ENCODE measurements around the gene NKAIN2. TPM values are rescaled to one million over a fixed set of nuclear protein-coding genes. Genes with fewer than 3 reads are reported as not detected.

Gene NKAIN2
- total and polyA plus RNA-seq, 9 of the 15 experiments (the other 6 are each of a cell fraction or from before 2014, with no cell fraction given): not detected

DNA sequence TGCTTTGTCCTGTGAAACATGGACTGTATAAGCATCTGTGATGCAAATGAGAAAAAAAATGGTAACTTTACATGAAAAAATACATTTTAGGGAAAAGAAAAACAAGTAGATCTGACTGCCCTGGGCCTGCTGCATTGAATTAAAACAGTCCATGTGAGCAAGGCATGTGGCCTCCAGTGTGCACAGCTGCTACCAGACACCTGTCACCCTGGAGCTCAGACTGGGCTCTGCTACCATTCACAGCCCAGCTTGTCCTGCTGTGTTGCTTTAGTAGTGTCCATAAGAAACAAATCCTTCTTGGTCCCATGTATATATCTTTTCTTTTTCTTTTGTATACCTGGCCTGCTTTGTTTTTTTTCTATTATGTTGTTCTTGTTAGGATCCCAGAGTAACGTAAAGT, 315.9 kb downstream of the NKAIN2 start:
- FAIRE-seq (no peak), DNase-seq (ENCODE audit: extremely low read depth in 1 of 4, low spot score in 3 of 4) (no peak), ATAC-seq (no peak)
- no peaks in the 10 kb centered on the region for H3K27me3 ChIP-seq (ENCODE audit: control insufficient read depth in 2 of 2, insufficient read depth in 2 of 2, low read length in 2 of 2)
- H3K9me3 ChIP-seq (replicated peaks; ENCODE audit: control insufficient read depth, insufficient read depth, low read depth, low read length): no peaks in the 10 kb centered on the region
- intact Hi-C loops (cut with micrococcal nuclease): no loop called here
- BruUV-seq (replicated peaks): no TSS peak
- TF ChIP-seq, protein P1, sequence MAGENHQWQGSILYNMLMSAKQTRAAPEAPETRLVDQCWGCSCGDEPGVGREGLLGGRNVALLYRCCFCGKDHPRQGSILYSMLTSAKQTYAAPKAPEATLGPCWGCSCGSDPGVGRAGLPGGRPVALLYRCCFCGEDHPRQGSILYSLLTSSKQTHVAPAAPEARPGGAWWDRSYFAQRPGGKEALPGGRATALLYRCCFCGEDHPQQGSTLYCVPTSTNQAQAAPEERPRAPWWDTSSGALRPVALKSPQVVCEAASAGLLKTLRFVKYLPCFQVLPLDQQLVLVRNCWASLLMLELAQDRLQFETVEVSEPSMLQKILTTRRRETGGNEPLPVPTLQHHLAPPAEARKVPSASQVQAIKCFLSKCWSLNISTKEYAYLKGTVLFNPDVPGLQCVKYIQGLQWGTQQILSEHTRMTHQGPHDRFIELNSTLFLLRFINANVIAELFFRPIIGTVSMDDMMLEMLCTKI (IDR thresholded peaks at IDR 0.05; ENCODE audit: partially characterized antibody): no peak
- no peaks in the 10 kb centered on the region for H3K36me3 ChIP-seq (ENCODE audit: control insufficient read depth, insufficient read depth, low read length)
- H4K20me1 ChIP-seq (replicated peaks; ENCODE audit: control insufficient read depth, insufficient read depth, low read length): no peaks in the 10 kb centered on the region
- ChIA-PET CTCF (ENCODE audit: low intra/inter-chr PET ratio) (no interaction called here), POLR2A (no interaction called here)
- no peaks in the 10 kb centered on the region for H3K79me2 ChIP-seq (ENCODE audit: control insufficient read depth, insufficient read depth, low read length)
- H3K4me2 ChIP-seq (ENCODE audit: insufficient read depth, low read length): no peak overlapping the region
- no peaks in the 10 kb centered on the region for H3K4me1 ChIP-seq (replicated peaks in 1 of 2; ENCODE audit: control insufficient read depth in 2 of 2, insufficient read depth in 2 of 2, low read length in 2 of 2)
- WGBS (ENCODE audit: insufficient coverage, low coverage, missing lambda C conversion rate): 0% methylated on average over 1 of the region's 1 CpG
- H3K9ac ChIP-seq (ENCODE audit: insufficient read depth in 1 of 2, low read depth in 2 of 2, low read length in 2 of 2): no peak overlapping the region
- no peak overlapping the region for H3K4me3 ChIP-seq
- no peak overlapping the region for H3K27ac ChIP-seq (ENCODE audit: extremely low read depth, low read depth, low read length)
- H2AFZ ChIP-seq (ENCODE audit: low read depth, low read length): no peak overlapping the region
- H3K9me1 ChIP-seq (ENCODE audit: control insufficient read depth, insufficient read depth, low read length): no peaks in the 10 kb centered on the region
- in situ Hi-C loops (cut with MboI): no loop called here

DNA sequence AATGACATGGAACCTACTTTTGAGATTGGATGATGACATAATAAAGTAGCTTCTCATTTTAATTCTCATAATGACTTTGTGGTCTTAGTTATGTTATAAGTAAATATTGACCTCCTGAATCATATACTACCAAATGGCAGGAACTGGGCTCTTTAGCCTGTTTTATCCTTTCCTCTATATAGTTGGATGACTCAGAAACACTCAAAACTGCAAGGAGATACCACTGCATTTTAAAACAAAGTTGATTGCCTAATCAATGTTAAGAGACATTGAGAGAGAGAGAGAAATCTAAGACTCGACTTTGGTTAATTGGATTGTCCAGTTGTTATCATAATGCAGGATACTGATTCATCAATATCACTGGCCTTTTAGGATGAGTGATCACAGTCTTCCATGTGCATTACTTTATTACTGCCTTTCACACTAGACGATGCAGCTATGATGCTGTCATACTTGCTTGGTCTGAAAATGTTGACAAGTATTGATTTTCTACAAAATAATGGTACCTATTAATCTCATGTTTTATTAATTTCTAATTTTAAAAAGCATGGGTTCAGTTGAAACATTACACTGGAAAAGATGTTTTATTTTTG, 320.0 kb downstream of the NKAIN2 start:
- no peak overlapping the region for H3K4me3 ChIP-seq
- 0% methylated on average over 2 of the region's 2 CpGs for WGBS (ENCODE audit: insufficient coverage, low coverage, missing lambda C conversion rate)
- CTCF ChIA-PET (ENCODE audit: low intra/inter-chr PET ratio): no interaction called here
- no TSS peak for BruUV-seq (replicated peaks)
- no peaks in the 10 kb centered on the region for H3K27me3 ChIP-seq (ENCODE audit: control insufficient read depth in 2 of 2, insufficient read depth in 2 of 2, low read length in 2 of 2)
- intact Hi-C loops (cut with micrococcal nuclease): no loop called here
- no peak overlapping the region for H3K4me2 ChIP-seq (ENCODE audit: insufficient read depth, low read length)
- H3K79me2 ChIP-seq (ENCODE audit: control insufficient read depth, insufficient read depth, low read length): no peaks in the 10 kb centered on the region
- H4K20me1 ChIP-seq (replicated peaks; ENCODE audit: control insufficient read depth, insufficient read depth, low read length): no peaks in the 10 kb centered on the region
- H3K9ac ChIP-seq (ENCODE audit: insufficient read depth in 1 of 2, low read depth in 2 of 2, low read length in 2 of 2): no peak overlapping the region
- H3K4me1 ChIP-seq (replicated peaks in 1 of 2; ENCODE audit: control insufficient read depth in 2 of 2, insufficient read depth in 2 of 2, low read length in 2 of 2): no peaks in the 10 kb centered on the region
- H3K9me1 ChIP-seq (ENCODE audit: control insufficient read depth, insufficient read depth, low read length): no peaks in the 10 kb centered on the region
- FAIRE-seq (no peak), DNase-seq (ENCODE audit: extremely low read depth in 1 of 4, low spot score in 3 of 4) (no peak), ATAC-seq (no peak)
- H3K27ac ChIP-seq (ENCODE audit: extremely low read depth, low read depth, low read length): no peak overlapping the region
- in situ Hi-C loops (cut with MboI): no loop called here
- POLR2A ChIA-PET: no interaction called here
- TF ChIP-seq TCF3 (CRISPR knock-in tag; IDR thresholded peaks at IDR 0.05) (no peak), BRD9 (IDR thresholded peaks at IDR 0.05; ENCODE audit: low read depth, partially characterized antibody) (no peak), EZH2 (IDR thresholded peaks at IDR 0.05; ENCODE audit: borderline replicate concordance, low read depth, low read length) (no peak)
- H2AFZ ChIP-seq (ENCODE audit: low read depth, low read length): no peak overlapping the region
- H3K36me3 ChIP-seq (ENCODE audit: control insufficient read depth, insufficient read depth, low read length): no peaks in the 10 kb centered on the region
- H3K9me3 ChIP-seq (replicated peaks; ENCODE audit: control insufficient read depth, insufficient read depth, low read depth, low read length): no peaks in the 10 kb centered on the region; the same call in 1 of the 2 replicates
